ENCODE results near the gene CNGB1. TPM values are rescaled to one million over a fixed set of nuclear protein-coding genes. Genes with fewer than 3 reads are reported as not detected.

Gene CNGB1
- total RNA-seq, 1 experiment from 2014 or later: not detected

- no TSS peak for BruUV-seq (replicated peaks)
- no peak overlapping the region for H2AFZ ChIP-seq (ENCODE audit: low read depth, low read length, poor library complexity, severe bottlenecking)
- H3K4me1 ChIP-seq (ENCODE audit: control insufficient read depth in 1 of 2, insufficient read depth in 2 of 2, low read length in 2 of 2): no peaks in the 10 kb centered on the region
- H3K4me2 ChIP-seq (ENCODE audit: low read length): no peak overlapping the region
- no peaks in the 10 kb centered on the region for H3K79me2 ChIP-seq (ENCODE audit: insufficient read depth, low read length)
- no peaks in the 10 kb centered on the region for H3K36me3 ChIP-seq (ENCODE audit: control insufficient read depth in 1 of 2, insufficient read depth in 2 of 2, low read length in 2 of 2)
- TF ChIP-seq ELF1 (IDR thresholded peaks at IDR 0.05; ENCODE audit: borderline replicate concordance, low read depth): no peak
- TF ChIP-seq YY1 (IDR thresholded peaks at IDR 0.05; ENCODE audit: extremely low read depth, insufficient replicate concordance, low read depth, low read length): no peak
- no peak for TF ChIP-seq EZH2 (IDR thresholded peaks at IDR 0.05)
- TF ChIP-seq SIN3A (IDR thresholded peaks at IDR 0.05; ENCODE audit: low read depth): no peak
- no peak for TF ChIP-seq JUND (IDR thresholded peaks at IDR 0.05)
- TF ChIP-seq RAD21 (IDR thresholded peaks at IDR 0.05; ENCODE audit: low read depth): no peak
- RAD21 ChIA-PET (ENCODE audit: low non-redundant PET in 1 of 2, low total read pairs in 2 of 2, uncharacterized antibody in 2 of 2, unreplicated experiment in 2 of 2): no interaction called here
- no peak overlapping the region for H3K4me3 ChIP-seq (replicated peaks in 1 of 2; ENCODE audit: low read depth in 1 of 2, low read length in 2 of 2)
- CTCF ChIA-PET: no interaction called here
- no peaks in the 10 kb centered on the region for H4K20me1 ChIP-seq (ENCODE audit: insufficient read depth)
- no peak overlapping the region for H3K9ac ChIP-seq (ENCODE audit: low read length)
- H3K27me3 ChIP-seq (ENCODE audit: insufficient read depth, low read length): no peaks in the 10 kb centered on the region
- no peaks in the 10 kb centered on the region for H3K9me2 ChIP-seq (ENCODE audit: insufficient read depth)
- intact Hi-C loops (cut with micrococcal nuclease): no loop called here
- DNase-seq (ENCODE audit: low read depth, low spot score) (no peak), ATAC-seq (no peak)
- no peaks in the 10 kb centered on the region for H3K9me3 ChIP-seq (ENCODE audit: control insufficient read depth in 1 of 2, insufficient read depth in 1 of 2, low read depth in 1 of 2, low read length in 2 of 2)
- POLR2A ChIA-PET: no interaction called here
- H3K27ac ChIP-seq (ENCODE audit: low read depth, low read length): no peak overlapping the region
These were observed 1.3 kb downstream of the CNGB1 start for GRCh38 chr16:57969451-57970123.

- Histone ChIP-seq H4K20me1 (ENCODE audit: insufficient read depth) (no peaks in the 10 kb centered on the region), H3K9me3 (ENCODE audit: control insufficient read depth in 1 of 2, insufficient read depth in 1 of 2, low read depth in 1 of 2, low read length in 2 of 2) (no peaks in the 10 kb centered on the region), H3K4me3 (replicated peaks in 1 of 2; ENCODE audit: low read depth in 1 of 2, low read length in 2 of 2) (no peak overlapping the region), H3K27me3 (ENCODE audit: insufficient read depth, low read length) (no peaks in the 10 kb centered on the region), H3K9ac (ENCODE audit: low read length) (no peak overlapping the region), H3K4me2 (ENCODE audit: low read length) (no peak overlapping the region), H3K79me2 (ENCODE audit: insufficient read depth, low read length) (no peaks in the 10 kb centered on the region), H3K27ac (ENCODE audit: low read depth, low read length) (no peak overlapping the region), H2AFZ (ENCODE audit: low read depth, low read length, poor library complexity, severe bottlenecking) (no peak overlapping the region), H3K36me3 (ENCODE audit: control insufficient read depth in 1 of 2, insufficient read depth in 2 of 2, low read length in 2 of 2) (no peaks in the 10 kb centered on the region), H3K9me2 (ENCODE audit: insufficient read depth) (no peaks in the 10 kb centered on the region), H3K4me1 (ENCODE audit: control insufficient read depth in 1 of 2, insufficient read depth in 2 of 2, low read length in 2 of 2) (no peaks in the 10 kb centered on the region)
- DNase-seq (ENCODE audit: low read depth, low spot score) (no peak), ATAC-seq (no peak)
- CTCF ChIA-PET: no interaction called here
- RAD21 ChIA-PET (ENCODE audit: low non-redundant PET in 1 of 2, low total read pairs in 2 of 2, uncharacterized antibody in 2 of 2, unreplicated experiment in 2 of 2): no interaction called here
- POLR2A ChIA-PET: no interaction called here
- no TSS peak for BruUV-seq (replicated peaks)
- intact Hi-C loops (cut with micrococcal nuclease): no loop called here
- TF ChIP-seq EZH2 (IDR thresholded peaks at IDR 0.05) (no peak), SP1 (IDR thresholded peaks at IDR 0.05; ENCODE audit: low read depth) (no peak), JUND (IDR thresholded peaks at IDR 0.05) (no peak), ZFX (IDR thresholded peaks at IDR 0.05) (no peak), SIN3A (IDR thresholded peaks at IDR 0.05; ENCODE audit: low read depth) (no peak), ELF1 (IDR thresholded peaks at IDR 0.05; ENCODE audit: borderline replicate concordance, low read depth) (no peak), EZH2phosphoT487 (IDR thresholded peaks at IDR 0.05; ENCODE audit: borderline replicate concordance) (no peak), CEBPB (IDR thresholded peaks at IDR 0.05; ENCODE audit: low read depth) (no peak), REST (IDR thresholded peaks at IDR 0.05; ENCODE audit: low read depth) (no peak), CBX3 (IDR thresholded peaks at IDR 0.05; ENCODE audit: low read depth) (no peak), TCF7L2 (IDR thresholded peaks at IDR 0.05; ENCODE audit: borderline replicate concordance, extremely low read depth, insufficient read depth, insufficient read length) (no peak), CTCF (IDR thresholded peaks at IDR 0.05 in 2 of 3, conservative IDR thresholded peaks at IDR 0.05 in 1 of 3; ENCODE audit: borderline replicate concordance in 1 of 3, insufficient read depth in 1 of 3, low read depth in 2 of 3, low read length in 2 of 3) (no peak), MAX (IDR thresholded peaks at IDR 0.05) (no peak), FOSL1 (IDR thresholded peaks at IDR 0.05; ENCODE audit: low read depth) (no peak)
These were observed 3.0 kb downstream of the CNGB1 start for GRCh38 chr16:57967916-57968315.

Data from HCT116 (cell line).